Measurements from ENCODE around the gene SERPING1.

Gene SERPING1

GRCh38 chr11:57657194-57658022 lies 59.9 kb downstream of the SERPING1 start, which contains the start of gene CLP1:
Gene CLP1 (plus strand): TSS chr11:57657762. CDS start chr11:57659477, 1,715 bp downstream.
- DNase-seq, result peak; percentile 97

- no peak for DNase-seq
Observed at GRCh38 chr11:57658023-57658361, 60.5 kb downstream of the SERPING1 start.

GRCh38 chr11:57659669-57660068 lies 62.2 kb downstream of the SERPING1 start:
- no peak for DNase-seq

GRCh38 chr11:57662893-57663292 lies 65.4 kb downstream of the SERPING1 start:
- no peak for DNase-seq

- no peak for DNase-seq
Observed at GRCh38 chr11:57663975-57664374, 66.5 kb downstream of the SERPING1 start.

Data from DMS153 (cell line).